ENCODE data around the gene MIPOL1.
"Not testable (repeated sequence)": the region's sequence is repeated elsewhere in the genome, so short reads cannot be mapped to it uniquely, and the experiment has no call there.

The MIPOL1 gene

GRCh38 chr14:37550511-37550910, 352.8 kb downstream of the MIPOL1 start:
- Mint-ChIP-seq H3K9me3 (no peaks in the 10 kb centered on the region), H3K36me3 (ENCODE audit: low read depth) (no peaks in the 10 kb centered on the region), H3K4me1 (ENCODE audit: low read depth) (no peaks in the 10 kb centered on the region), H3K27ac (no peak overlapping the region), H3K27me3 (ENCODE audit: low read depth) (no peaks in the 10 kb centered on the region), H3K4me3 (no peak overlapping the region)

GRCh38 chr14:37551119-37551518, 353.4 kb downstream of the MIPOL1 start:
- Mint-ChIP-seq H3K27me3 (ENCODE audit: low read depth) (no peaks in the 10 kb centered on the region), H3K4me1 (ENCODE audit: low read depth) (no peaks in the 10 kb centered on the region), H3K36me3 (ENCODE audit: low read depth) (no peaks in the 10 kb centered on the region), H3K4me3 (no peak overlapping the region), H3K9me3 (no peaks in the 10 kb centered on the region), H3K27ac (no peak overlapping the region)

DNA sequence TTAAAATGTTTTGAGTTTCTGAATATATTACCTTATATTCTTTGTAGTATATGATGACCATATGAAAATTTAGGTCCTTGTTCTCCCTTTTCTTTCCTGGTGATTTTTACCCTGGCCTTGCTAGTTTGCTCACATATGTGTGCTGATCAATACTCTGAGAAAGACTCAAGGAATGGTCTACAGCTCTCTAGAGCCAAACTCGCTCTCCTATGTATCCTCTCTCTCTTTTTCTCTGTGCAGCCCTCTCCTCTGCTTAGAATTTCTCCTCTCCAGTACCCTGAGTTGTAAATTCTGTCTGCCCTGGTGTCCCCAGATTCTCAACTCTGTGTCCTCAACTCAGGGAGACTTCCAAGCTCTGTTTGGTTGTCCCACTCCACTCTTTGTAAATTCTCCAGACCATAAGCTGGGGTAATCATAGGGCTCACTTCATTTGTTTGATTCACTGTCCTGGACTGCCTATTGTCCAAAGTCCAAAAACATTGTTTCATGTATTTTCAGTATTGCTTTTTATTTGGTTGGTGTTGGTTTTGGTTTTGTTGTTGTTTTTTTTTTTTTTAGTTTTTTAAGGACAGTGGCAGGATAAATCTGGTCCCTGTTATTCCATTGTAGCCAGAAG, 356.3 kb downstream of the MIPOL1 start:
- no peak overlapping the region for H3K4me3 Mint-ChIP-seq
- peaks cover 13% of the 10 kb centered on the region for H3K9me3 Mint-ChIP-seq
- H3K27me3 Mint-ChIP-seq (ENCODE audit: low read depth): no peaks in the 10 kb centered on the region
- no peaks in the 10 kb centered on the region for H3K36me3 Mint-ChIP-seq (ENCODE audit: low read depth)
- H3K4me1 Mint-ChIP-seq (ENCODE audit: low read depth): no peaks in the 10 kb centered on the region
- no peak overlapping the region for H3K27ac Mint-ChIP-seq

DNA sequence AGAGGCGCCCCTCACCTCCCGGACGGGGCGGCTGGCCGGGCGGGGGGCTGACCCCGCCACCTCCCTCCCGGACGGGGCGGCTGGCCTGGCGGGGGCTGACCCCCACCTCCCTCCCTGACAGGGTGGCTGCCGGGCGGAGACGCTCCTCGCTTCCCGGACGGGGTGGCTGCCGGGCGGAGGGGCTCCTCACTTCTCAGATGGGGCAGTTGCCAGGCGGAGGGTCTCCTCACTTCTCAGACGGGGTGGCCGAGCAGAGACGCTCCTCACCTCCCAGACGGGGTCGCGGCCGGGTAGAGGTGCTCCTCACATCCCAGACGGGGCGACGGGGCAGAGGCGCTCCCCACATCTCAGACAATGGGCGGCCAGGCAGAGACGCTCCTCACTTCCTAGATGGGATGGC, 357.9 kb downstream of the MIPOL1 start:
- H3K4me3 Mint-ChIP-seq; H3K36me3 Mint-ChIP-seq (ENCODE audit: low read depth); H3K27me3 Mint-ChIP-seq (ENCODE audit: low read depth); H3K4me1 Mint-ChIP-seq (ENCODE audit: low read depth); H3K27ac Mint-ChIP-seq: not testable (repeated sequence)
- H3K9me3 Mint-ChIP-seq: peaks cover 13% of the 10 kb centered on the region

DNA sequence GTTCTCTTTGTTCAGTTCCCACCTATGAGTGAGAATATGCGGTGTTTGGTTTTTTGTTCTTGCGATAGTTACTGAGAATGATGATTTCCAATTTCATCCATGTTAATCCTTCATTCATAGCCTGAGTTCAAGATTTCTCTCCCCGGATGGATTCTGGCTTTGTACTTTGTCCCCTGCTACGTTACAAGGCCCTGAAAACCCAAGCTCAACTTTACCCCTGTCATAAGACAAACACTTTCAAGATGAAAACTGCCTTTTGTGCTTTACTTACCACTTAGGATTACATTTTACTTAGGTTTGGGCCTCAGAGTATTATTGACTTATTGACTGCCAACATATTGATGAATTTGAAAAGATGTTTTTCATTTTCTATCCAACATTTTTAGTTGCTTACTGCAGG, 361.0 kb downstream of the MIPOL1 start:
- peaks cover 13% of the 10 kb centered on the region for H3K9me3 Mint-ChIP-seq
- no peaks in the 10 kb centered on the region for H3K4me1 Mint-ChIP-seq (ENCODE audit: low read depth)
- no peak overlapping the region for H3K27ac Mint-ChIP-seq
- H3K27me3 Mint-ChIP-seq (ENCODE audit: low read depth): no peaks in the 10 kb centered on the region
- H3K4me3 Mint-ChIP-seq: no peak overlapping the region
- no peaks in the 10 kb centered on the region for H3K36me3 Mint-ChIP-seq (ENCODE audit: low read depth)

DNA sequence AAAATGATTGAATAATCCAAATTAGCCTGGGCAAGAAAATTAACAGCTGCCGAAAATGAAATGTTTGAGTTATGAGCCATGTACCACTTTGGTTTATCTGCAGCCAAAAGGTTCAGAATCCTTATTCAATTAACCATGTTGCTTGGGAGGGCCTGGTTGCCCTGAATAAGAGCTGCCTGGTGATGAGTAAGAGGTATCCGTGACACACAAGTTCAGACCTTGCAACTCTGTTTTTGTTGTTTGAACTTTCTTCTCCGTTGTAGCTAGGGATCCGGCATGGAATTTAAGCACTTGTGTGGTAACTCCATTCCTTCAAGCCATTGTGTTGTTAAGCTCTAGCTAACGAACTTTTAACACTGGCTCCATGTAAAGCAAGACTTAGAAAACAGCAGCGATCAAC, 361.6 kb downstream of the MIPOL1 start:
- Mint-ChIP-seq H3K4me3 (no peak overlapping the region), H3K27me3 (ENCODE audit: low read depth) (no peaks in the 10 kb centered on the region), H3K27ac (no peak overlapping the region), H3K9me3 (peaks cover 13% of the 10 kb centered on the region), H3K4me1 (ENCODE audit: low read depth) (no peaks in the 10 kb centered on the region), H3K36me3 (ENCODE audit: low read depth) (no peaks in the 10 kb centered on the region)

DNA sequence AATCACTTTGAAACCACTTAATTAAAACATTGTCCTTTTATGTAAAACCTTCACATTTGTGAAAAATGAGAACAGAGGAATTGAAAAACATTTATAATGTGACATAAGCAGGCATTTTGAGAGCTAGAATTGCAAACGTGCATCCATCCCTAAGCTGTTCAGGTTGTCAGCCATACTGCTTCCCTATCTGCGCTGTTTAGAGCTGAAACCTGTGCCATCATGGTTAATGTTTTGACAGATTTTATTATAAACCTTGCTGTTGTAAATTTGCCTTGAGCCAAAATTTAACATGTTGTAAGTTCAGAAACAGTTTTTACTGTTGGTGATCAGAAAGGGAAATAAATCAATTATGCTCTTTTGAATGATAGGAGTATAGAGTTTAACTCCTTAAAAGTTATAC, 365.5 kb downstream of the MIPOL1 start:
- Mint-ChIP-seq H3K4me1 (ENCODE audit: low read depth) (no peaks in the 10 kb centered on the region), H3K27ac (no peak overlapping the region), H3K4me3 (no peak overlapping the region), H3K27me3 (ENCODE audit: low read depth) (no peaks in the 10 kb centered on the region), H3K9me3 (no peaks in the 10 kb centered on the region), H3K36me3 (ENCODE audit: low read depth) (no peaks in the 10 kb centered on the region)

GRCh38 chr14:37565550-37565949, 367.8 kb downstream of the MIPOL1 start:
- Mint-ChIP-seq H3K36me3 (ENCODE audit: low read depth) (no peaks in the 10 kb centered on the region), H3K9me3 (no peaks in the 10 kb centered on the region), H3K27me3 (ENCODE audit: low read depth) (no peaks in the 10 kb centered on the region), H3K4me1 (ENCODE audit: low read depth) (no peaks in the 10 kb centered on the region), H3K27ac (no peak overlapping the region), H3K4me3 (no peak overlapping the region)

DNA sequence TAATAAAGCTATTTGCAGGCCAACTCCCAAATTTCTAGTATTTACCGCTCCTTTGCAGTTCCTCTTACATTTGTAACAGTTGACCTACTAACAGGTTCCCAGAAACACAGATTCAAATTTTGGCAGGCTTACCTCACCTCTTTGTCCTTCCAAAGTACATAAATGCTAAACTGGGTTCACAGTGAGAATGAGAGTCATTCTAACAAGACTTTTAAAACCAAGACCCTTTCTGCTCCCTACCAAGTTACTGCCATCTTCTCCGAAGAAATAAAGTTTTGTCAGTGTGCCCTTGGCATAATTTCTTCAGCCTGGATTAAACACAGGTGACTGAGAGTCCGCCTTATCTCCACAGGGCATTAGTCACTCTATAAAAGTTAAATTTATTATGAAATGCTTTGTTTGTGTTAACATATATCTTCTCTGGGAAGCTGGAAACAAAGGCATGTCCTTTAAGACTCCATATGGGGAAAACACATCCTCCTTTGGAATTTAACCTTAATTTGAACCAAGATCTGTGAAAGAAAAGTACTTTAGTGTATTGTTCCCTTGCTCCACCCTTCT, 369.2 kb downstream of the MIPOL1 start:
- Mint-ChIP-seq H3K9me3 (no peaks in the 10 kb centered on the region), H3K4me3 (no peak overlapping the region), H3K27ac (no peak overlapping the region), H3K4me1 (ENCODE audit: low read depth) (no peaks in the 10 kb centered on the region), H3K27me3 (ENCODE audit: low read depth) (no peaks in the 10 kb centered on the region), H3K36me3 (ENCODE audit: low read depth) (no peaks in the 10 kb centered on the region)

- Mint-ChIP-seq H3K36me3 (ENCODE audit: low read depth) (no peaks in the 10 kb centered on the region), H3K27ac (no peak overlapping the region), H3K9me3 (no peaks in the 10 kb centered on the region), H3K4me1 (ENCODE audit: low read depth) (no peaks in the 10 kb centered on the region), H3K27me3 (ENCODE audit: low read depth) (no peaks in the 10 kb centered on the region), H3K4me3 (no peak overlapping the region)
Observed at GRCh38 chr14:37569729-37570128, 372.0 kb downstream of the MIPOL1 start.

- no peaks in the 10 kb centered on the region for H3K27me3 Mint-ChIP-seq (ENCODE audit: low read depth)
Observed at GRCh38 chr14:37571391-37571790, 373.7 kb downstream of the MIPOL1 start.

DNA sequence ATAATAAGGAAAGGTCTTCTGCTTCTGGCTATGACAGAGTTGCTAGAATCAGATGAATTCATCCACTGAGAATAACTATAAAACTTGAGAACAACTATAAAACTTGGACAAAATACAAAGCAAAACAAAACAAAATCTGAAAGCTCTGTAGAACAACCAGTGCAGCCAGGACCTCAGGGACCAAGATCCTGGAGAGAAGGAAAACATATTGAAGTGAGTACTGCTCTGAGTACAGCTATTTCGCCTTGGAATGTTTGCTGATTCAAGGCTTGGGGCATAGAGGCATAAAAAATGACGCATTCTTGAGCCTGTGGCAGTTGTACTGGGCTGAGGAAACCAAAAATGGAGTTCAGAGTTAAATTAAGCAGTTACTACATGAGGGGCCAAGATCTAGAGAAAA, 375.6 kb downstream of the MIPOL1 start:
- Mint-ChIP-seq H3K27me3 (ENCODE audit: low read depth) (no peaks in the 10 kb centered on the region), H3K27ac (no peak overlapping the region)

More at GRCh38 chr14:37571391-37571790, 373.7 kb downstream of the MIPOL1 start:
- Mint-ChIP-seq H3K4me3 (no peak overlapping the region), H3K4me1 (ENCODE audit: low read depth) (no peaks in the 10 kb centered on the region), H3K27ac (no peak overlapping the region), H3K36me3 (ENCODE audit: low read depth) (no peaks in the 10 kb centered on the region), H3K9me3 (no peaks in the 10 kb centered on the region)

DNA sequence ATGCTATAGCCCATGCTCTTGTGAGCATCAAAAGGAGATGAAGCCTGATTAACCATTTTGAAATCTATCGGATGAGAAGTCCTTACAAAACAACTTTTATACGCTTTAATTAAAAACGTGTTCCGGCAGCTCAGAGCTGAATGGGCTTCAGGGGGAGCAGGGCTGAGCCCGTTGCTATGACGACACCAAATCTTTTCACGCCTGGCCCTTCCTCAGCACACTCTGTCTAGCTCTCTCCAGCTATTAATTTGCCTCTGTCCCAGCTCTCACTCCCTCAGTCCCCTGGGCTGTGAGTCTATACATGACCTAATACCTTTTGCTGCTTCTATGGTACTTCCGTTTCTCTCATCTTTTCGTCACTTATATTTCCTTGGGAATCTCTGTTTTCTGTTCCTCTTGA, 381.5 kb downstream of the MIPOL1 start:
- Mint-ChIP-seq H3K27ac (no peak overlapping the region), H3K4me3 (no peak overlapping the region), H3K27me3 (ENCODE audit: low read depth) (peaks cover 16% of the 10 kb centered on the region), H3K4me1 (ENCODE audit: low read depth) (no peaks in the 10 kb centered on the region), H3K36me3 (ENCODE audit: low read depth) (no peaks in the 10 kb centered on the region), H3K9me3 (no peaks in the 10 kb centered on the region)

More for the DNA sequence above, 375.6 kb downstream of the MIPOL1 start:
- H3K4me3 Mint-ChIP-seq: no peak overlapping the region
- no peaks in the 10 kb centered on the region for H3K4me1 Mint-ChIP-seq (ENCODE audit: low read depth)
- H3K36me3 Mint-ChIP-seq (ENCODE audit: low read depth): no peaks in the 10 kb centered on the region
- no peaks in the 10 kb centered on the region for H3K9me3 Mint-ChIP-seq

GRCh38 chr14:37580146-37580545, 382.4 kb downstream of the MIPOL1 start:
- H3K27me3 Mint-ChIP-seq (ENCODE audit: low read depth): peaks cover 22% of the 10 kb centered on the region
- no peak overlapping the region for H3K27ac Mint-ChIP-seq
- H3K4me3 Mint-ChIP-seq: no peak overlapping the region
- H3K9me3 Mint-ChIP-seq: no peaks in the 10 kb centered on the region
- H3K4me1 Mint-ChIP-seq (ENCODE audit: low read depth): no peaks in the 10 kb centered on the region
- H3K36me3 Mint-ChIP-seq (ENCODE audit: low read depth): no peaks in the 10 kb centered on the region

DNA sequence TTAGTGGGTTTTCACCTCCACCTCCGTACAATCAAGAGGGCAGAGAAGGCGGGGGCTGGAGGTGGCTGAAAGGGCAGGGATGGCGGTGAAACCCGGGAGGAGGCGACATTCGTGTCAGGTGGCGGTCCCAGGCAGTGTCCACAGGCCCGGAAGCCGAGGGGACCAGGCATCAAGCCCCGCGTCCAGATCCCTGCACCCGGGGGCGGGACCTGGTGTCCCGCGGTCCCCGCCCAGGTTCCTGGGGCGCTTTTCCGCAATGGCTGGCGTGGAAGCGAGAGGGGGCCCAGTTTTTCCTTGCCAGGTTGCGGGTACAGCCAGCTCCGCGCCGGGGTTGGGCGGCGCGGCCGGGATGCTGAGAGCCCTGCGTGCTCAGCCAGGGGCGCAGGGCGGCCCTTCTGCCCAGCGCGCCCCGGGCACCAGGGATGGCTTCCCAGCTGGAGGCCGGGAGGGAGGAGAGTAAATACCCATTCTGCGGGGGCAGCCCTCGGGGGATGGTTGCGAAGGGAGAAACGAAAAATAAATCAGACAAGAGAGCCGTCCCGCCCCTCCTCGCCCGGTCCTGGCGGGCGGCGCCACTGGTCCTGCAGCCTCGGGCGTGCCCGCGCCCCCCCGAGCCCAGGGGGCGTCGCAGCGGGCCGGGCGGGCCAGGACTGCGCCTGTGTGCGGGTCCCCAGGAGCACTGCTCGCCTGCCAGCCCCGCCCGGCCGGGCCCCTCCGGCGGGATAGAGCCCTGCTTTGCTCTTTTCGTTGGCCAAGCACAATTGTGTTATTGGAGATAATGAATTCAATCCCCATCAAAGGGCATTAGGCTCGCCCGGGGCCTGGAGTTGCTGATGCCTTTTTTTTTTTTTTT, 385.8 kb downstream of the MIPOL1 start:
- Mint-ChIP-seq H3K4me1 (ENCODE audit: low read depth) (no peaks in the 10 kb centered on the region), H3K36me3 (ENCODE audit: low read depth) (no peaks in the 10 kb centered on the region), H3K27me3 (ENCODE audit: low read depth) (peaks cover 49% of the 10 kb centered on the region), H3K27ac (no peak overlapping the region), H3K9me3 (no peaks in the 10 kb centered on the region), H3K4me3 (no peak overlapping the region)
